SK-N-SH treated with all-trans-retinoic acid at 6 μM for 48 hours (cell line): ENCODE data around the gene GRIA4.

Experiments used
- ARNTL ChIP-seq: fragments of 450-650 bp; formaldehyde crosslinking; IDR thresholded peaks from 2 replicates; pipeline ENCODE4 v1.5.0; 2020; ENCODE audit warnings: low read depth, mild to moderate bottlenecking, moderate library complexity, borderline replicate concordance
- CSDC2 ChIP-seq: fragments of 250-450 bp; sonication (Bioruptor Pico); IDR thresholded peaks from 2 replicates; pipeline ENCODE4 v1.5.0; 2020; ENCODE audit warnings: mild to moderate bottlenecking, moderate library complexity
- ISL1 ChIP-seq: fragments of 250-450 bp; sonication (Bioruptor Pico); IDR thresholded peaks from 2 replicates; pipeline ENCODE4 v2.1.2; 2022; ENCODE audit warnings: mild to moderate bottlenecking, moderate library complexity
- PPARA ChIP-seq: fragments of 250-450 bp; sonication (Bioruptor Pico); IDR thresholded peaks from 2 replicates; pipeline ENCODE4 v1.5.0; 2020; ENCODE audit warnings: mild to moderate bottlenecking, borderline replicate concordance
- SNAI2 ChIP-seq: fragments of 250-450 bp; sonication (Bioruptor Pico); IDR thresholded peaks from 2 replicates; pipeline ENCODE4 v1.5.0; 2020; ENCODE audit warnings: mild to moderate bottlenecking, moderate library complexity
- ZFP3 ChIP-seq: fragments of 250-450 bp; sonication (Bioruptor Pico); IDR thresholded peaks from 2 replicates; pipeline ENCODE4 v1.5.0; 2020; ENCODE audit warnings: mild to moderate bottlenecking, moderate library complexity
- ZFP30 ChIP-seq: fragments of 450-650 bp; formaldehyde crosslinking; IDR thresholded peaks from 2 replicates; pipeline ENCODE4 v1.5.0; 2022; ENCODE audit warnings: mild to moderate bottlenecking, moderate library complexity
- ZNF8 ChIP-seq: fragments of 450-650 bp; formaldehyde crosslinking; IDR thresholded peaks from 2 replicates; pipeline ENCODE4 v1.5.0; 2020; ENCODE audit warnings: mild to moderate bottlenecking, moderate library complexity

GRCh38 chr11:105573091-105573490 lies 36.8 kb upstream of the GRIA4 start:
- no peak for TF ChIP-seq ISL1 (CRISPR knock-in tag)
- no peak for TF ChIP-seq ZNF8 (CRISPR knock-in tag)
- TF ChIP-seq PPARA (CRISPR knock-in tag) = no peak
- no peak for TF ChIP-seq SNAI2 (CRISPR knock-in tag)
- no peak for TF ChIP-seq ARNTL
- no peak for TF ChIP-seq ZFP30 (CRISPR knock-in tag)
- no peak for TF ChIP-seq CSDC2 (CRISPR knock-in tag)
- no peak for TF ChIP-seq ZFP3 (CRISPR knock-in tag)
